ENCODE results near the gene SEZ6L2.

DNA sequence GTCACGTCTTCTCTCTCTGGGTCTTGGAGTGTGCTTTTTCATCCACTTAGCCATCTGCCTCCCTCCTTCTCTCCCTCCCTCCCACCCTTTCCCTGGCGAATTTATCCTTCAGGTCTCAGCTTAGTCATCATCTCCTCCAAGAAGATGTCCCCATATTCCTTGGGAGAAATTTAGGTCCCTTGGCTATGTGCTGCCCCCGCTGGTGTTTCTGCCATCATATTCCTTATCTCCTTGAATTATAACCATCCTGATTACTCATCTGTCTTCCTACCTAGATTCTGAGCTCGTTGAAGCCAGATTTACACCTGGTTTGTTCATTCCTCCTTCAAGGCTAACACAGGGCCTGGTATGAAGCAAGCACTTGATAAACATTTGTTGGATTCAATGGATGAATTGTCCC is 5.0 kb downstream of the SEZ6L2 start:
- TF ChIP-seq EP300 (IDR thresholded peaks at IDR 0.05; ENCODE audit: borderline replicate concordance) (no peak), CREB1 (IDR thresholded peaks at IDR 0.05; ENCODE audit: low read depth) (no peak), FOXM1 (IDR thresholded peaks at IDR 0.05; ENCODE audit: borderline replicate concordance, low read depth) (no peak), RAD21 (IDR thresholded peaks at IDR 0.05; ENCODE audit: low read depth) (no peak)
- TF ChIP-seq, protein P1, sequence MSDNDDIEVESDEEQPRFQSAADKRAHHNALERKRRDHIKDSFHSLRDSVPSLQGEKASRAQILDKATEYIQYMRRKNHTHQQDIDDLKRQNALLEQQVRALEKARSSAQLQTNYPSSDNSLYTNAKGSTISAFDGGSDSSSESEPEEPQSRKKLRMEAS (IDR thresholded peaks at IDR 0.05): no peak
- TF ChIP-seq, protein P2, sequence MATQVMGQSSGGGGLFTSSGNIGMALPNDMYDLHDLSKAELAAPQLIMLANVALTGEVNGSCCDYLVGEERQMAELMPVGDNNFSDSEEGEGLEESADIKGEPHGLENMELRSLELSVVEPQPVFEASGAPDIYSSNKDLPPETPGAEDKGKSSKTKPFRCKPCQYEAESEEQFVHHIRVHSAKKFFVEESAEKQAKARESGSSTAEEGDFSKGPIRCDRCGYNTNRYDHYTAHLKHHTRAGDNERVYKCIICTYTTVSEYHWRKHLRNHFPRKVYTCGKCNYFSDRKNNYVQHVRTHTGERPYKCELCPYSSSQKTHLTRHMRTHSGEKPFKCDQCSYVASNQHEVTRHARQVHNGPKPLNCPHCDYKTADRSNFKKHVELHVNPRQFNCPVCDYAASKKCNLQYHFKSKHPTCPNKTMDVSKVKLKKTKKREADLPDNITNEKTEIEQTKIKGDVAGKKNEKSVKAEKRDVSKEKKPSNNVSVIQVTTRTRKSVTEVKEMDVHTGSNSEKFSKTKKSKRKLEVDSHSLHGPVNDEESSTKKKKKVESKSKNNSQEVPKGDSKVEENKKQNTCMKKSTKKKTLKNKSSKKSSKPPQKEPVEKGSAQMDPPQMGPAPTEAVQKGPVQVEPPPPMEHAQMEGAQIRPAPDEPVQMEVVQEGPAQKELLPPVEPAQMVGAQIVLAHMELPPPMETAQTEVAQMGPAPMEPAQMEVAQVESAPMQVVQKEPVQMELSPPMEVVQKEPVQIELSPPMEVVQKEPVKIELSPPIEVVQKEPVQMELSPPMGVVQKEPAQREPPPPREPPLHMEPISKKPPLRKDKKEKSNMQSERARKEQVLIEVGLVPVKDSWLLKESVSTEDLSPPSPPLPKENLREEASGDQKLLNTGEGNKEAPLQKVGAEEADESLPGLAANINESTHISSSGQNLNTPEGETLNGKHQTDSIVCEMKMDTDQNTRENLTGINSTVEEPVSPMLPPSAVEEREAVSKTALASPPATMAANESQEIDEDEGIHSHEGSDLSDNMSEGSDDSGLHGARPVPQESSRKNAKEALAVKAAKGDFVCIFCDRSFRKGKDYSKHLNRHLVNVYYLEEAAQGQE (IDR thresholded peaks at IDR 0.05; ENCODE audit: low read depth): no peak
